ENCODE measurements around the gene RGMB.

- peak; percentile 94 for TF ChIP-seq CTCF (IDR thresholded peaks at IDR 0.05)
- TF ChIP-seq EZH2 (IDR thresholded peaks at IDR 0.05; ENCODE audit: borderline replicate concordance, insufficient read depth, low read depth, low read length, poor library complexity, severe bottlenecking) = no peak
These were observed 1.9 kb upstream of the RGMB start for GRCh38 chr5:98771382-98772109.

Data from B cell (primary cell).